ENCODE results near the gene STX5. TPM values are rescaled to one million over a fixed set of nuclear protein-coding genes. Genes with fewer than 3 reads are reported as not detected.

The STX5 gene
- total and polyA plus RNA-seq, 2 donors from 2014 or later: 39.6 to 44.6 TPM

- FAIRE-seq (no peak), DNase-seq (no peak)
- no peaks in the 10 kb centered on the region for H3K27me3 ChIP-seq (ENCODE audit: control insufficient read depth, insufficient read depth, low read length)
- H3K4me3 ChIP-seq (ENCODE audit: low read length in 3 of 3): no peak overlapping the region
- peaks cover 4 to 11% (median 9%) of the 10 kb centered on the region in 3 donors for H3K4me1 ChIP-seq (ENCODE audit: control insufficient read depth in 2 of 3, insufficient read depth in 2 of 3, low read depth in 1 of 3, low read length in 3 of 3)
- H3K9me3 ChIP-seq (ENCODE audit: control insufficient read depth in 2 of 3, insufficient read depth in 1 of 3, low read length in 3 of 3): no peaks in the 10 kb centered on the region
- H3K9ac ChIP-seq (ENCODE audit: low read length in 3 of 3): no peak overlapping the region
- peaks cover 0 to 18% (median 0%) of the 10 kb centered on the region in 3 donors for H3K36me3 ChIP-seq (ENCODE audit: control insufficient read depth in 2 of 3, insufficient read depth in 3 of 3, low read length in 3 of 3)
- TF ChIP-seq, protein P1, sequence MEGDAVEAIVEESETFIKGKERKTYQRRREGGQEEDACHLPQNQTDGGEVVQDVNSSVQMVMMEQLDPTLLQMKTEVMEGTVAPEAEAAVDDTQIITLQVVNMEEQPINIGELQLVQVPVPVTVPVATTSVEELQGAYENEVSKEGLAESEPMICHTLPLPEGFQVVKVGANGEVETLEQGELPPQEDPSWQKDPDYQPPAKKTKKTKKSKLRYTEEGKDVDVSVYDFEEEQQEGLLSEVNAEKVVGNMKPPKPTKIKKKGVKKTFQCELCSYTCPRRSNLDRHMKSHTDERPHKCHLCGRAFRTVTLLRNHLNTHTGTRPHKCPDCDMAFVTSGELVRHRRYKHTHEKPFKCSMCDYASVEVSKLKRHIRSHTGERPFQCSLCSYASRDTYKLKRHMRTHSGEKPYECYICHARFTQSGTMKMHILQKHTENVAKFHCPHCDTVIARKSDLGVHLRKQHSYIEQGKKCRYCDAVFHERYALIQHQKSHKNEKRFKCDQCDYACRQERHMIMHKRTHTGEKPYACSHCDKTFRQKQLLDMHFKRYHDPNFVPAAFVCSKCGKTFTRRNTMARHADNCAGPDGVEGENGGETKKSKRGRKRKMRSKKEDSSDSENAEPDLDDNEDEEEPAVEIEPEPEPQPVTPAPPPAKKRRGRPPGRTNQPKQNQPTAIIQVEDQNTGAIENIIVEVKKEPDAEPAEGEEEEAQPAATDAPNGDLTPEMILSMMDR (IDR thresholded peaks at IDR 0.05; ENCODE audit: borderline replicate concordance, extremely low read depth, insufficient read depth): no peak
- H3K27ac ChIP-seq (ENCODE audit: low read depth in 2 of 2, low read length in 2 of 2): no peak overlapping the region
- intact Hi-C loops (cut with DNase I): loop anchor here (10.0 kb wide), 1 partner anchor 82 kb away; no protein-coding TSS in a partner anchor
Measured at GRCh38 chr11:62782753-62783152, 49.1 kb downstream of the STX5 start.

DNA sequence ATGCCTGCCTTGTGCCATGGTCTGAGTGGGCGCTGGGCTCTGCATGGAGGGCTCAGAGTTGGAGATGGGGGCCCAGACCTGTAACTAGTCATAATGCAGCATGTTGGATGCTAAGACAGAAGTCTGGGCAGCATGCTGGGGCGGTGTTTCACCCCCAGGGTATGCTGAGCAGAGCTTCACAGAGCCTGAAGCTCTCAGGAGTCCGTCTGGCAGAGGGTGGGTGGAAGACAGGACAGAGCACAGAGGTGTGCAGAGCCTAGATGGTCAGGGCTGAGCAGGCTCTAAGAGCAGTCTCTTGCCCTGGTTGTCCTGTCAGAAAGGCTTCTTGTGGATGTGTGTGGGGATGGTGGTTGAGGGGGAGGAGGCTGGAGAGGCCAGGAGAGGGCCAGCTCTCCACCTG is 53.4 kb downstream of the STX5 start:
- FAIRE-seq (no peak), DNase-seq (peak in 1 of 5 donors; percentile 33)
- Histone ChIP-seq H3K36me3 (ENCODE audit: control insufficient read depth in 2 of 3, insufficient read depth in 3 of 3, low read length in 3 of 3) (peaks cover 0 to 29% (median 9%) of the 10 kb centered on the region in 3 donors), H3K27ac (ENCODE audit: low read depth in 2 of 2, low read length in 2 of 2) (no peak overlapping the region), H3K4me3 (ENCODE audit: low read length in 3 of 3) (no peak overlapping the region), H3K4me1 (ENCODE audit: control insufficient read depth in 2 of 3, insufficient read depth in 2 of 3, low read depth in 1 of 3, low read length in 3 of 3) (no peaks in the 10 kb centered on the region), H3K9ac (ENCODE audit: low read length in 3 of 3) (no peak overlapping the region), H3K27me3 (ENCODE audit: control insufficient read depth, insufficient read depth, low read length) (no peaks in the 10 kb centered on the region), H3K9me3 (ENCODE audit: control insufficient read depth in 2 of 3, insufficient read depth in 1 of 3, low read length in 3 of 3) (no peaks in the 10 kb centered on the region)
- intact Hi-C loops (cut with DNase I): no loop called here
- TF ChIP-seq, protein P1 (IDR thresholded peaks at IDR 0.05; ENCODE audit: borderline replicate concordance, extremely low read depth, insufficient read depth): no peak

DNA sequence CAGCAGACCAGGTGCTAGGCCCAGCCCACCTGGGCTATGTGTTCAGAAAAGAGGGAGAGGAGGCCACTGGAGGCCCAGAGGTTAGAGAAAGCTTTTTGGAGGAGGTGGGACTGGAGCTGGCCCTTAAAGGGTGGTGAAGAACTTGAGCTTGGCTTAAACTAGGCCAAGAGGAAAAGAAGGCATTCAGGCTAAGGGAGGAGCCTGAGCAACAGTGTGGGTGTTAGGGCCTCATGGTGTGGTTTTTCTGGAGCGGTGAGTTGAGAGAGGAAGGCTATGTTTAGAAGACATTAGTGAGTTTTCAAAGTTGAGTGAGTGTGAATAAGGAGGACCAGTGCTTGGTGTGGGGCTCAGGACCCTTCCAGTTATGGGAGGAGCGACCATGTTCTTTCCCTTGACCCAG is 54.5 kb downstream of the STX5 start:
- H3K27me3 ChIP-seq (ENCODE audit: control insufficient read depth, insufficient read depth, low read length): no peaks in the 10 kb centered on the region
- H3K4me1 ChIP-seq (ENCODE audit: control insufficient read depth in 2 of 3, insufficient read depth in 2 of 3, low read depth in 1 of 3, low read length in 3 of 3): no peaks in the 10 kb centered on the region
- TF ChIP-seq, protein P1 (IDR thresholded peaks at IDR 0.05; ENCODE audit: borderline replicate concordance, extremely low read depth, insufficient read depth): no peak
- H3K27ac ChIP-seq (ENCODE audit: low read depth in 2 of 2, low read length in 2 of 2): no peak overlapping the region
- DNase-seq (no peak), FAIRE-seq (no peak)
- no peak overlapping the region for H3K9ac ChIP-seq (ENCODE audit: low read length in 3 of 3)
- intact Hi-C loops (cut with DNase I): no loop called here
- H3K4me3 ChIP-seq (ENCODE audit: low read length in 3 of 3): no peak overlapping the region
- peaks cover 0 to 25% (median 9%) of the 10 kb centered on the region in 3 donors for H3K36me3 ChIP-seq (ENCODE audit: control insufficient read depth in 2 of 3, insufficient read depth in 3 of 3, low read length in 3 of 3)
- no peaks in the 10 kb centered on the region for H3K9me3 ChIP-seq (ENCODE audit: control insufficient read depth in 2 of 3, insufficient read depth in 1 of 3, low read length in 3 of 3)

DNA sequence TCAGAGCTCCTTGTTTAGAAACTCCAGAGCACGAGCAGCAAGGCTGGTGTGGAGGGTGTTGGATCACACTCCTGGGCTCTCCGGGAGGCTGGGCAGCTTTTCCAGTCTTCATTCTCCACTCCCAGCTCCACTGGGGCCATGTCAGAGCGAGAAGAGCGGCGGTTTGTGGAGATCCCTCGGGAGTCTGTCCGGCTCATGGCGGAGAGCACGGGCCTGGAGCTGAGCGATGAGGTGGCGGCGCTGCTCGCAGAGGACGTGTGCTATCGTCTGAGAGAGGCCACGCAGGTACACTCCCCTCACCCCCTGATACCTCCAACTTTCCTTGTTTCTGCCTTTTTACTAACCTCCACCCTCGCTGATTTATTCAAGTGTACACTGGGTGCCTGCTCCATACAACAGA is 56.2 kb downstream of the STX5 start:
- peak in 1 of 5 donors; percentile 47 for DNase-seq

More for the DNA sequence above, 56.2 kb downstream of the STX5 start:
- H3K4me1 ChIP-seq (ENCODE audit: control insufficient read depth in 2 of 3, insufficient read depth in 2 of 3, low read depth in 1 of 3, low read length in 3 of 3): peaks cover 0 to 5% (median 4%) of the 10 kb centered on the region in 3 donors
- no peak overlapping the region for H3K4me3 ChIP-seq (ENCODE audit: low read length in 3 of 3)
- TF ChIP-seq, protein P1 (IDR thresholded peaks at IDR 0.05; ENCODE audit: borderline replicate concordance, extremely low read depth, insufficient read depth): no peak
- H3K27ac ChIP-seq (ENCODE audit: low read depth in 2 of 2, low read length in 2 of 2): no peak overlapping the region
- no peaks in the 10 kb centered on the region for H3K9me3 ChIP-seq (ENCODE audit: control insufficient read depth in 2 of 3, insufficient read depth in 1 of 3, low read length in 3 of 3)
- peaks cover 0 to 21% (median 9%) of the 10 kb centered on the region in 3 donors for H3K36me3 ChIP-seq (ENCODE audit: control insufficient read depth in 2 of 3, insufficient read depth in 3 of 3, low read length in 3 of 3)
- intact Hi-C loops (cut with DNase I): no loop called here
- H3K9ac ChIP-seq (ENCODE audit: low read length in 3 of 3): no peak overlapping the region
- no peak for FAIRE-seq
- H3K27me3 ChIP-seq (ENCODE audit: control insufficient read depth, insufficient read depth, low read length): no peaks in the 10 kb centered on the region

Data from kidney (tissue), 14 donors.